Sigmoid colon (tissue), 7 donors: ENCODE results near the gene XPNPEP1. TPM values are rescaled to one million over a fixed set of nuclear protein-coding genes. Genes with fewer than 3 reads are reported as not detected.

ENCODE experiments used
- DNase-seq: peaks from one replicate; pipeline ENCODE4 v3.0.0-alpha.2; 2019
- H3K27ac ChIP-seq, 4 donors: fragments of 200-600 bp; sonication (generic); one replicate each; pipeline ENCODE4 v1.5.1; 2016 to 2019; ENCODE audit warnings: mild to moderate bottlenecking in 1 of 4
- H3K27me3 ChIP-seq, 3 donors: fragments of 200-600 bp; sonication (generic); one replicate each; pipeline ENCODE4 v1.5.1; 2019; ENCODE audit warnings: mild to moderate bottlenecking in 1 of 3
- H3K36me3 ChIP-seq, 4 donors: fragments of 200-600 bp; sonication (generic); one replicate each; pipeline ENCODE4 v1.5.1; 2016 to 2019
- H3K4me1 ChIP-seq, 4 donors: fragments of 200-600 bp; sonication (generic); one replicate each; pipeline ENCODE4 v1.5.1; 2017 to 2019
- H3K4me3 ChIP-seq, 4 donors: fragments of 200-600 bp; sonication (generic); one replicate each; pipeline ENCODE4 v1.5.1; 2017 to 2019; ENCODE audit warnings: mild to moderate bottlenecking in 2 of 4, moderate library complexity in 1 of 4
- H3K9me3 ChIP-seq, 4 donors: fragments of 200-600 bp in 3 of 4; sonication (generic) in 3 of 4; one replicate each; pipeline versions ENCODE4 v1.5.1 to v1.6.1; 2013 to 2019
- EP300 ChIP-seq, 4 donors: sonication (generic); formaldehyde crosslinking; IDR thresholded peaks; one replicate each; pipeline ENCODE4 v1.6.1; 2017; ENCODE audit warnings: antibody characterized with exemption in 4 of 4
- POLR2A ChIP-seq, 2 donors: fragments of 450-650 bp; IDR thresholded peaks; one replicate each; pipeline ENCODE4 v1.6.1; 2016; ENCODE audit warnings: antibody characterized with exemption in 2 of 2, mild to moderate bottlenecking in 2 of 2, moderate library complexity in 2 of 2
- POLR2AphosphoS5 ChIP-seq, 4 donors: sonication (generic); formaldehyde crosslinking; IDR thresholded peaks; one replicate each; pipeline ENCODE4 v1.6.1; 2017; ENCODE audit warnings: antibody characterized with exemption in 4 of 4
- WGBS, 2 donors: extraction: QIAGEN DNeasy Blood & Tissue Kit; methylation state at CpG; one replicate each; pipeline ENCODE4 v1.1.7; 2013; 5-methylcytosine and 5-hydroxymethylcytosine counted together
- intact Hi-C: fragments of 100-400 bp; cut with DNase I; formaldehyde crosslinking; loops from one replicate; pipeline ENCODE4 v1.15.1; 2023
- polyA plus RNA-seq, 3 donors: library from polyadenylated mRNA; stranded (reverse); fragments of 200-250 nt; gene quantifications; one replicate each; pipeline ENCODE4 v1.2.3, GENCODE V29; 2013
- total RNA-seq, 4 donors: library from RNA; depleted of rRNA; stranded (reverse); fragments of >200 nt; gene quantifications; one replicate each; pipeline ENCODE4 v1.1.0, GENCODE V29; 2016
- TF ChIP-seq, protein P1 (sequence below), 4 experiments: fragments of 450-650 bp in 3 of 4; fragments of 200-600 bp in 1 of 4; IDR thresholded peaks; one replicate each; pipeline ENCODE4 v1.5.1; 2016 to 2019; ENCODE audit warnings: antibody characterized with exemption in 4 of 4, mild to moderate bottlenecking in 3 of 4, moderate library complexity in 2 of 4
- donor health status: healthy with polysubstance abuse.
- donor health status: Bipolar disorder and iron deficiency.
- donor health status: healthy.

Gene XPNPEP1
- total and polyA plus RNA-seq, 7 donors = 37.5 to 59.1 (median 55.6) TPM

DNA sequence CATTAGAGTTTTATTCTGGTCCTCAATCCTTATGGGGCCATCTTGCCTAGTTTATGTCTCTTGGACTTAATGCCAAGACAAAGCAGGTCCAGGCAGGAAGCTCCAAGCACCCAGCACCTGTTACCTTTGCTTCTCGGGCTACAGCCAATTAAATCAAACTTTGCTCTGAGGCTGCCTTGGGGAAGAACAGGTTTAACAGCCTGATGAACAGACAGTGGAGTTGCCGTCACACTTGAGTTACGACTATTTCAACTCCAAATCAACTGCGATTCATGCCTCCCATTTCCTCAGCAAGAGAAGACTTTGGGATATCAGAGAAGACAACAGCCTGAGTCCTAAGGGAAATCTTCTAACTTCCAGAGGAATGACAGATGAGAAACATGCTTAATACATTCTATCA is 62.2 kb downstream of the XPNPEP1 start:
- H3K4me3 ChIP-seq = no peak overlapping the region
- 31 to 77% methylated on average over 4 of the region's 4 CpGs for WGBS, 2 donors
- no peak overlapping the region for H3K27ac ChIP-seq
- H3K4me1 ChIP-seq = no peaks in the 10 kb centered on the region
- TF ChIP-seq POLR2AphosphoS5 (IDR thresholded peaks at IDR 0.05) = no peak
- TF ChIP-seq, protein P1, sequence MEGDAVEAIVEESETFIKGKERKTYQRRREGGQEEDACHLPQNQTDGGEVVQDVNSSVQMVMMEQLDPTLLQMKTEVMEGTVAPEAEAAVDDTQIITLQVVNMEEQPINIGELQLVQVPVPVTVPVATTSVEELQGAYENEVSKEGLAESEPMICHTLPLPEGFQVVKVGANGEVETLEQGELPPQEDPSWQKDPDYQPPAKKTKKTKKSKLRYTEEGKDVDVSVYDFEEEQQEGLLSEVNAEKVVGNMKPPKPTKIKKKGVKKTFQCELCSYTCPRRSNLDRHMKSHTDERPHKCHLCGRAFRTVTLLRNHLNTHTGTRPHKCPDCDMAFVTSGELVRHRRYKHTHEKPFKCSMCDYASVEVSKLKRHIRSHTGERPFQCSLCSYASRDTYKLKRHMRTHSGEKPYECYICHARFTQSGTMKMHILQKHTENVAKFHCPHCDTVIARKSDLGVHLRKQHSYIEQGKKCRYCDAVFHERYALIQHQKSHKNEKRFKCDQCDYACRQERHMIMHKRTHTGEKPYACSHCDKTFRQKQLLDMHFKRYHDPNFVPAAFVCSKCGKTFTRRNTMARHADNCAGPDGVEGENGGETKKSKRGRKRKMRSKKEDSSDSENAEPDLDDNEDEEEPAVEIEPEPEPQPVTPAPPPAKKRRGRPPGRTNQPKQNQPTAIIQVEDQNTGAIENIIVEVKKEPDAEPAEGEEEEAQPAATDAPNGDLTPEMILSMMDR (IDR thresholded peaks at IDR 0.05) = no peak
- TF ChIP-seq POLR2A (IDR thresholded peaks at IDR 0.05) = no peak
- no peak for TF ChIP-seq EP300 (IDR thresholded peaks at IDR 0.05)
- no peaks in the 10 kb centered on the region for H3K9me3 ChIP-seq
- intact Hi-C loops = no loop called here
- no peak for DNase-seq
- H3K36me3 ChIP-seq = peaks cover 9 to 37% (median 17%) of the 10 kb centered on the region in 4 donors
- H3K27me3 ChIP-seq = no peaks in the 10 kb centered on the region

- TF ChIP-seq, protein P1 (IDR thresholded peaks at IDR 0.05) = no peak
- no peak for TF ChIP-seq EP300 (IDR thresholded peaks at IDR 0.05)
- no peaks in the 10 kb centered on the region for H3K9me3 ChIP-seq
- DNase-seq = no peak
- H3K27me3 ChIP-seq = no peaks in the 10 kb centered on the region
- WGBS, 2 donors = 85 to 95% methylated on average over 1 of the region's 1 CpG
- H3K36me3 ChIP-seq = peaks cover 0 to 18% (median 7%) of the 10 kb centered on the region in 4 donors
- no peak overlapping the region for H3K4me3 ChIP-seq
- intact Hi-C loops = no loop called here
- H3K4me1 ChIP-seq = no peaks in the 10 kb centered on the region
- no peak overlapping the region for H3K27ac ChIP-seq
These were observed 64.1 kb downstream of the XPNPEP1 start for GRCh38 chr10:109859221-109859620.

DNA sequence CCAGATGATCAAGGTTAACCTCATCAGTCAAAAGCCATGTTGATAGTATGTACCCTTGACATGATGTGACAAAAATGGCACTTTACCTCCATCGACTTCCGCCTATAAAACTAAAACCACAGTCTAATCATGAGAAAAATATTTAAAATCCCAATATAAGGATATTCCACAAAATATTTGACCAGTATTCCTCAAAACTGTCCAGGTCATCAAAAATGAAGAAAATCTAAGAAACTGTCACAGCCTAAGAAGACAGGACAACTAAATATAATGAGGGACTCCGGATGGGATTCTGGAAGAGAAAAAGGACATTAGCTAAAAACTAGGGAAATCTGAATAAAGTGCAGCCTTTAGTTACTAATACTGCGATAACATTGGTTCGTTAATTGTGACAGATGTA is 67.6 kb downstream of the XPNPEP1 start:
- H3K4me3 ChIP-seq = no peak overlapping the region
- TF ChIP-seq, protein P1 (IDR thresholded peaks at IDR 0.05) = no peak
- TF ChIP-seq POLR2AphosphoS5 (IDR thresholded peaks at IDR 0.05) = no peak
- TF ChIP-seq POLR2A (IDR thresholded peaks at IDR 0.05) = no peak
- TF ChIP-seq EP300 (IDR thresholded peaks at IDR 0.05) = no peak
- peaks cover 0 to 9% (median 8%) of the 10 kb centered on the region in 4 donors for H3K4me1 ChIP-seq
- H3K36me3 ChIP-seq = no peaks in the 10 kb centered on the region
- H3K27ac ChIP-seq = no peak overlapping the region
- no peak for DNase-seq
- WGBS, 2 donors = 89 to 92% methylated on average over 5 of the region's 5 CpGs
- intact Hi-C loops = no loop called here
- no peaks in the 10 kb centered on the region for H3K9me3 ChIP-seq
- no peaks in the 10 kb centered on the region for H3K27me3 ChIP-seq

DNA sequence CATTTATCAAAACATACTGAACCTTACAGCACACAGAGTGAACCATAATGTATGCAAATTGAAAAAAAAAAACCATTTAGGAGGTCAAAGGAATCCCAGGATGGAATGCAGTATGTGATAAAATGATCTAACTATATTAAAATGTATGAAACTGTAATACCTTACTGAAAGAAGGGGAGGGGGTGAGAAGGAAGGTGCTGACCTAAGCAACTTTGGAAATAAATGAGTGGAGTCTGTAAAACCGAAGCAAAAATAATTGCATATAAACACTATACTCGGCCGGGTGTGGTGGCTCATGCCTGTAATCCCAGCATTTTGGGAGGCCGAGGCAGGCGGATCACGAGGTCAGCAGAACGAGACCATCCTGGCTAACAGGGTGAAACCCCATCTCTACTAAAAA is 69.4 kb downstream of the XPNPEP1 start:
- Histone ChIP-seq H3K4me3 (no peak overlapping the region), H3K4me1 (peaks cover 0 to 9% (median 8%) of the 10 kb centered on the region in 4 donors), H3K36me3 (no peaks in the 10 kb centered on the region), H3K27me3 (no peaks in the 10 kb centered on the region), H3K27ac (no peak overlapping the region), H3K9me3 (no peaks in the 10 kb centered on the region)
- intact Hi-C loops = no loop called here
- 94 to 95% methylated on average over 7 of the region's 7 CpGs for WGBS, 2 donors
- DNase-seq = no peak
- TF ChIP-seq, protein P1 (IDR thresholded peaks at IDR 0.05) = no peak
- TF ChIP-seq POLR2A (IDR thresholded peaks at IDR 0.05) (no peak), EP300 (IDR thresholded peaks at IDR 0.05) (no peak), POLR2AphosphoS5 (IDR thresholded peaks at IDR 0.05) (no peak)

DNA sequence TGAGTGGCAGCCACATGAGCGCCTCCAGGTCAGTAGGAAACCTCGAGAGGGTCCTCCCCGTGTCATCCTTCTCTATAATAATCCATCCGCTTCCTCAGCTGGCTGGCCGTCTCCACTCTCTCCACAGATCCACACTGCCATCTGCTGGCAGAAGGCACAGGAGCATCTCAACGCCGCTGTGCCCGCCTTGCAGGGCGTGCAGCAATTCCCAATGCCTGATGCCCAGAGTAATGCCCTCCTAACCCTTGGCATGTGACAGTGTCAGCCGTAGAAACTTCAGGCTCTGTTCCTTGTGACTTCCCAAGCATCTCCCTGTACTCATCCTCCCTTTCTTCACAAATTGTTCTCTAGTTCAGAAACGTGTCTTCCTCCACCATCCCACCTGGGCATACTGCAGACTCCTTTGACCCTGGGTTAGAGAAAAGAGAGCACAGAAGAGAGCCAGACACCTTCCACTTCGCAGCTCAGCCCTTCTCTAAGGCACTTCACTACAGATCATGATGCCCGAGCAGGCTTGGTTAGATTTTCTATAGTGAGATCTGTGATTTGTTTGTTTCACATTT is 70.8 kb downstream of the XPNPEP1 start:
- intact Hi-C loops = no loop called here
- Histone ChIP-seq H3K4me1 (peaks cover 0 to 9% (median 8%) of the 10 kb centered on the region in 4 donors), H3K27me3 (no peaks in the 10 kb centered on the region), H3K36me3 (no peaks in the 10 kb centered on the region), H3K27ac (no peak overlapping the region), H3K9me3 (no peaks in the 10 kb centered on the region), H3K4me3 (no peak overlapping the region)
- WGBS, 2 donors = 10 to 12% methylated on average over 13 of the region's 13 CpGs
- peak; percentile 88 for DNase-seq
- no peak for TF ChIP-seq POLR2A (IDR thresholded peaks at IDR 0.05)
- TF ChIP-seq POLR2AphosphoS5 (IDR thresholded peaks at IDR 0.05) = peak in 1 of 4 donors; percentile 20
- TF ChIP-seq, protein P1 (IDR thresholded peaks at IDR 0.05) = peak; percentile 69 to 87 (median 79)
